Measurements from ENCODE around the gene CNPY3. TPM values are rescaled to one million over a fixed set of nuclear protein-coding genes. Genes with fewer than 3 reads are reported as not detected.
"Not testable (repeated sequence)": the region's sequence is repeated elsewhere in the genome, so short reads cannot be mapped to it uniquely, and the experiment has no call there.

CNPY3 gene
- polyA plus RNA-seq, 2 of the 4 experiments (the other 2 are of a cell fraction) = 30.3 to 38.5 TPM

- TF ChIP-seq JUN (IDR thresholded peaks at IDR 0.05) = no peak
- no peak for TF ChIP-seq RCOR1 (IDR thresholded peaks at IDR 0.05; ENCODE audit: low read depth, low read length)
- Histone ChIP-seq H3K4me1 (peaks cover 8% of the 10 kb centered on the region; the same call in 2 of the 3 replicates), H3K27ac (peak overlapping the region; percentile 98 to 99), H3K9me3 (no peaks in the 10 kb centered on the region), H3K4me2 (peak overlapping the region; percentile 94), H3K4me3 (peak overlapping the region; percentile 80)
- ChIA-PET POLR2A (interaction anchor here (0.7 to 2.2 kb wide), 7 partner anchors 9 to 145 kb away, joined by 3 to 22 read pairs (median 4); partner anchors contain the start of genes PPP2R5D, RPL7L1 and TBCC), CTCF (interaction anchor here (0.6 to 1.4 kb wide), 4 partner anchors 10 to 145 kb away, joined by 3 to 4 read pairs (median 4); partner anchors contain the start of gene TBCC)
- WGBS (ENCODE audit: missing lambda C conversion rate) = 60% methylated on average over 17 of the region's 17 CpGs
- DNase-seq (ENCODE audit: low read depth in 1 of 2, low spot score in 1 of 2) = no peak
- ATAC-seq = no peak
- FAIRE-seq = no peak
Measured at GRCh38 chr6:42891199-42891722, 38.0 kb upstream of the CNPY3 start.

- DNase-seq (ENCODE audit: low read depth in 1 of 2, low spot score in 1 of 2); CTCF ChIA-PET; ATAC-seq; H3K27ac ChIP-seq; FAIRE-seq; H3K4me1 ChIP-seq; H3K4me3 ChIP-seq; H3K4me2 ChIP-seq; POLR2A ChIA-PET; H3K9me3 ChIP-seq: not testable (repeated sequence)
- 84% methylated on average over 16 of the region's 19 CpGs for whole genome bisulfite sequencing (ENCODE audit: missing lambda C conversion rate)
Measured at GRCh38 chr6:42894041-42894828, 35.0 kb upstream of the CNPY3 start.

GRCh38 chr6:42896178-42896719, 33.0 kb upstream of the CNPY3 start:
- no peak overlapping the region for H3K4me2 ChIP-seq
- no peak overlapping the region for H3K27ac ChIP-seq
- CTCF ChIA-PET = interaction anchor here (1.7 kb wide), 1 partner anchor 14 kb away, joined by 4 read pairs; no protein-coding TSS in a partner anchor
- no peak for DNase-seq (ENCODE audit: low read depth in 1 of 2, low spot score in 1 of 2)
- WGBS (ENCODE audit: missing lambda C conversion rate) = 79% methylated on average over 10 of the region's 10 CpGs
- ATAC-seq = no peak
- no peaks in the 10 kb centered on the region for H3K4me1 ChIP-seq
- POLR2A ChIA-PET = no interaction called here
- no peak for TF ChIP-seq ATOH8 (CRISPR knock-in tag; IDR thresholded peaks at IDR 0.05; ENCODE audit: low read depth)
- TF ChIP-seq FOXS1 (CRISPR knock-in tag; IDR thresholded peaks at IDR 0.05) = no peak
- no peak for TF ChIP-seq POLR2AphosphoS2 (conservative IDR thresholded peaks at IDR 0.05; ENCODE audit: low read length)
- no peak for TF ChIP-seq ZFP36 (IDR thresholded peaks at IDR 0.05; ENCODE audit: borderline replicate concordance, partially characterized antibody)
- TF ChIP-seq RAD21 (conservative IDR thresholded peaks at IDR 0.05 in 1 of 2, IDR thresholded peaks at IDR 0.05 in 1 of 2) = no peak
- no peaks in the 10 kb centered on the region for H3K9me3 ChIP-seq
- H3K4me3 ChIP-seq = no peak overlapping the region
- FAIRE-seq = no peak

- Histone ChIP-seq H3K9me3 (no peaks in the 10 kb centered on the region), H3K4me3 (no peak overlapping the region), H3K4me1 (peaks cover 3% of the 10 kb centered on the region; the same call in 1 of the 3 replicates), H3K4me2 (peak overlapping the region; percentile 41; the same call in 2 of the 3 replicates), H3K27ac (no peak overlapping the region)
- WGBS (ENCODE audit: missing lambda C conversion rate) = 5% methylated on average over 10 of the region's 10 CpGs
- POLR2A ChIA-PET = no interaction called here
- CTCF ChIA-PET = interaction anchor here (0.9 to 1.4 kb wide), 3 partner anchors 25 to 245 kb away, joined by 3 to 5 read pairs (median 4); no protein-coding TSS in a partner anchor
- TF ChIP-seq RCOR1 (IDR thresholded peaks at IDR 0.05; ENCODE audit: low read depth, low read length) (no peak), TP53 (CRISPR knock-in tag; IDR thresholded peaks at IDR 0.05) (no peak), CTCF (IDR thresholded peaks at IDR 0.05) (peak; percentile 64), HES2 (IDR thresholded peaks at IDR 0.05) (no peak), ZC3H11A (IDR thresholded peaks at IDR 0.05) (no peak), MAZ (IDR thresholded peaks at IDR 0.05; ENCODE audit: borderline replicate concordance, low read depth, low read length) (no peak), SMC3 (IDR thresholded peaks at IDR 0.05) (peak; percentile 58; the same call in 2 of the 3 replicates), RAD21 (conservative IDR thresholded peaks at IDR 0.05 in 1 of 2, IDR thresholded peaks at IDR 0.05 in 1 of 2) (peak; percentile 67 to 73), REST (IDR thresholded peaks at IDR 0.05) (no peak)
- peak in 1 of 2 experiments; percentile 64 for DNase-seq (ENCODE audit: low read depth in 1 of 2, low spot score in 1 of 2)
- no peak for FAIRE-seq
- ATAC-seq = no peak
Measured at GRCh38 chr6:42898891-42899361, 30.4 kb upstream of the CNPY3 start.
